ENCODE results near the gene EPC2. TPM values are rescaled to one million over a fixed set of nuclear protein-coding genes. Genes with fewer than 3 reads are reported as not detected.

Gene EPC2
- total RNA-seq, 1 donor from 2014 or later: 39.3 TPM

GRCh38 chr2:148764815-148765214, 120.3 kb downstream of the EPC2 start:
- H3K27me3 ChIP-seq: no peaks in the 10 kb centered on the region
- H3K9ac ChIP-seq: no peak overlapping the region
- Mint-ChIP-seq H3K9me3 (no peaks in the 10 kb centered on the region), H3K4me3 (no peak overlapping the region), H3K27ac (no peak overlapping the region), H3K27me3 (ENCODE audit: insufficient read depth, low read depth) (peaks cover 5% of the 10 kb centered on the region), H3K36me3 (peaks cover 17% of the 10 kb centered on the region), H3K4me1 (no peaks in the 10 kb centered on the region)
- no peaks in the 10 kb centered on the region for H3K4me1 ChIP-seq
- H3K27ac ChIP-seq: no peak overlapping the region
- peaks cover 9% of the 10 kb centered on the region for H4K20me1 ChIP-seq (ENCODE audit: low read depth)
- no peak overlapping the region for H3K4me2 ChIP-seq
- DNase-seq (ENCODE audit: low spot score): no peak
- no peaks in the 10 kb centered on the region for H3K9me3 ChIP-seq (ENCODE audit: low read depth)
- no peak overlapping the region for H2AFZ ChIP-seq (replicated peaks)
- TF ChIP-seq, protein P1, sequence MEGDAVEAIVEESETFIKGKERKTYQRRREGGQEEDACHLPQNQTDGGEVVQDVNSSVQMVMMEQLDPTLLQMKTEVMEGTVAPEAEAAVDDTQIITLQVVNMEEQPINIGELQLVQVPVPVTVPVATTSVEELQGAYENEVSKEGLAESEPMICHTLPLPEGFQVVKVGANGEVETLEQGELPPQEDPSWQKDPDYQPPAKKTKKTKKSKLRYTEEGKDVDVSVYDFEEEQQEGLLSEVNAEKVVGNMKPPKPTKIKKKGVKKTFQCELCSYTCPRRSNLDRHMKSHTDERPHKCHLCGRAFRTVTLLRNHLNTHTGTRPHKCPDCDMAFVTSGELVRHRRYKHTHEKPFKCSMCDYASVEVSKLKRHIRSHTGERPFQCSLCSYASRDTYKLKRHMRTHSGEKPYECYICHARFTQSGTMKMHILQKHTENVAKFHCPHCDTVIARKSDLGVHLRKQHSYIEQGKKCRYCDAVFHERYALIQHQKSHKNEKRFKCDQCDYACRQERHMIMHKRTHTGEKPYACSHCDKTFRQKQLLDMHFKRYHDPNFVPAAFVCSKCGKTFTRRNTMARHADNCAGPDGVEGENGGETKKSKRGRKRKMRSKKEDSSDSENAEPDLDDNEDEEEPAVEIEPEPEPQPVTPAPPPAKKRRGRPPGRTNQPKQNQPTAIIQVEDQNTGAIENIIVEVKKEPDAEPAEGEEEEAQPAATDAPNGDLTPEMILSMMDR (IDR thresholded peaks at IDR 0.05): no peak
- TF ChIP-seq EZH2 (IDR thresholded peaks at IDR 0.05): no peak
- no peak for TF ChIP-seq EZH2phosphoT487 (IDR thresholded peaks at IDR 0.05)
- no peaks in the 10 kb centered on the region for H3F3A ChIP-seq (ENCODE audit: low read depth)
- H3K36me3 ChIP-seq: peaks cover 8% of the 10 kb centered on the region
- peaks cover 8% of the 10 kb centered on the region for H3K79me2 ChIP-seq (ENCODE audit: low read depth)
- no peak overlapping the region for H3K4me3 ChIP-seq

DNA sequence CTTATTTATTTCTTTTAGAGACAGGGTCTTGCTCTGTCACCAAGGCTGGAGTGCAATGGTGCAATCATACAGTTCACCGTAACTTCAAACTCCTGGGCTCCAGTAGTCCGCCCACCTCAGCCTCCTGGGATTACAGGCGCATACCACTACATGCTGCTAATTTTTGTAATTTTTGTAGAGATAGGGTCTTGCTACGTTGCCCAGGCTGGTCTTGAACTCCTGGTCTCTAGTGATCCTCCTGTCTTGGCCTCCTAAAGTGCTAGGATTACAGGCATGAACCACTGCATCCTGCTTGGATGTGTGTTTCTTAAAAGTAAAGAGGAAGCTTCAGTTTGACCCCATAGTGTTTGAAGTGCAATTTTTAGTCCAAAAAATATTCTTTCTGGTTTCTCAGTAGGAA, 125.5 kb downstream of the EPC2 start:
- H3K4me3 Mint-ChIP-seq: no peak overlapping the region
- peaks cover 14% of the 10 kb centered on the region for H3K36me3 ChIP-seq
- no peaks in the 10 kb centered on the region for H3K27me3 ChIP-seq
- peaks cover 2% of the 10 kb centered on the region for H3K27me3 Mint-ChIP-seq (ENCODE audit: insufficient read depth, low read depth)
- DNase-seq (ENCODE audit: low spot score): no peak
- H4K20me1 ChIP-seq (ENCODE audit: low read depth): no peaks in the 10 kb centered on the region
- H3K27ac Mint-ChIP-seq: no peak overlapping the region
- H2AFZ ChIP-seq (replicated peaks): no peak overlapping the region
- H3K9me3 ChIP-seq (ENCODE audit: low read depth): no peaks in the 10 kb centered on the region
- no peak overlapping the region for H3K9ac ChIP-seq
- no peaks in the 10 kb centered on the region for H3K4me1 Mint-ChIP-seq
- H3K36me3 Mint-ChIP-seq: peaks cover 21% of the 10 kb centered on the region
- TF ChIP-seq EZH2phosphoT487 (IDR thresholded peaks at IDR 0.05): no peak
- TF ChIP-seq, protein P1 (IDR thresholded peaks at IDR 0.05): no peak
- TF ChIP-seq EZH2 (IDR thresholded peaks at IDR 0.05): no peak
- H3F3A ChIP-seq (ENCODE audit: low read depth): no peaks in the 10 kb centered on the region
- H3K9me3 Mint-ChIP-seq: no peaks in the 10 kb centered on the region
- no peaks in the 10 kb centered on the region for H3K79me2 ChIP-seq (ENCODE audit: low read depth)
- no peak overlapping the region for H3K4me3 ChIP-seq
- H3K4me2 ChIP-seq: no peak overlapping the region
- no peak overlapping the region for H3K27ac ChIP-seq
- no peaks in the 10 kb centered on the region for H3K4me1 ChIP-seq

- no peak overlapping the region for H3K4me3 Mint-ChIP-seq
- H3K79me2 ChIP-seq (ENCODE audit: low read depth): no peaks in the 10 kb centered on the region
- TF ChIP-seq EZH2phosphoT487 (IDR thresholded peaks at IDR 0.05) (no peak), EZH2 (IDR thresholded peaks at IDR 0.05) (no peak)
- TF ChIP-seq, protein P1 (IDR thresholded peaks at IDR 0.05): no peak
- peaks cover 30% of the 10 kb centered on the region for H3K36me3 Mint-ChIP-seq
- DNase-seq (ENCODE audit: low spot score): no peak
- no peak overlapping the region for H3K4me3 ChIP-seq
- H3K9me3 Mint-ChIP-seq: no peaks in the 10 kb centered on the region
- no peak overlapping the region for H2AFZ ChIP-seq (replicated peaks)
- no peak overlapping the region for H3K27ac Mint-ChIP-seq
- H3K9ac ChIP-seq: no peak overlapping the region
- H3K4me1 Mint-ChIP-seq: no peaks in the 10 kb centered on the region
- H3K4me1 ChIP-seq: no peaks in the 10 kb centered on the region
- H4K20me1 ChIP-seq (ENCODE audit: low read depth): no peaks in the 10 kb centered on the region
- H3K27ac ChIP-seq: no peak overlapping the region
- H3K9me3 ChIP-seq (ENCODE audit: low read depth): no peaks in the 10 kb centered on the region
- peaks cover 8% of the 10 kb centered on the region for H3K36me3 ChIP-seq
- no peaks in the 10 kb centered on the region for H3K27me3 ChIP-seq
- H3K27me3 Mint-ChIP-seq (ENCODE audit: insufficient read depth, low read depth): no peaks in the 10 kb centered on the region
- no peaks in the 10 kb centered on the region for H3F3A ChIP-seq (ENCODE audit: low read depth)
- no peak overlapping the region for H3K4me2 ChIP-seq
Observed at GRCh38 chr2:148781544-148781943, 137.0 kb downstream of the EPC2 start.
